Neural cell (in vitro differentiated cells): ENCODE data around the gene MAOB. TPM values are rescaled to one million over a fixed set of nuclear protein-coding genes. Genes with fewer than 3 reads are reported as not detected.

Experiments
- H2AFZ ChIP-seq: fragments of 200-600, 300-800 bp; sonication (generic), shearing (Covaris generic); 2 replicates; pipeline ENCODE4 v1.6.0; 2014; ENCODE audit warnings: low read depth, mild to moderate bottlenecking, antibody characterized with exemption, low read length, moderate library complexity
- H3F3A ChIP-seq: fragments of 200-600 bp; shearing (Covaris generic); 2 replicates; pipeline ENCODE4 v1.6.1; 2016; ENCODE audit warnings: mild to moderate bottlenecking, moderate library complexity, mixed read lengths, antibody characterized with exemption, low read length; ENCODE audit not compliant: insufficient read depth, poor library complexity, severe bottlenecking
- H3K27ac ChIP-seq: fragments of 200-600, 300-800 bp; sonication (generic), shearing (Covaris generic); 2 replicates; pipeline ENCODE4 v1.5.1; 2014; ENCODE audit warnings: mild to moderate bottlenecking, low read length, moderate library complexity
- H3K27me3 ChIP-seq: fragments of 300-800, 200-600 bp; sonication (generic), shearing (Covaris generic); 2 replicates; pipeline ENCODE4 v1.6.0; 2014; ENCODE audit warnings: mild to moderate bottlenecking, low read depth, low read length, moderate library complexity; ENCODE audit not compliant: insufficient read depth
- H3K36me3 ChIP-seq: fragments of 300-800, 200-600 bp; sonication (generic), shearing (Covaris generic); 2 replicates; pipeline ENCODE4 v1.5.1; 2014; ENCODE audit warnings: mild to moderate bottlenecking, antibody characterized with exemption, low read length, moderate library complexity; ENCODE audit not compliant: insufficient read depth
- H3K4me2 ChIP-seq: fragments of 300-800, 200-600 bp; sonication (generic), shearing (Covaris generic); 2 replicates; pipeline ENCODE4 v1.6.0; 2014; ENCODE audit warnings: mild to moderate bottlenecking, low read length
- H3K4me3 ChIP-seq: fragments of 300-800, 200-600 bp; sonication (generic), shearing (Covaris generic); 2 replicates; pipeline ENCODE4 v1.5.1; 2014; ENCODE audit warnings: mild to moderate bottlenecking, low read length, moderate library complexity
- H3K79me2 ChIP-seq: fragments of 200-600 bp; shearing (Covaris generic); replicated peaks from 2 replicates; pipeline ENCODE4 v1.6.0; 2014; ENCODE audit warnings: mild to moderate bottlenecking, low read length, moderate library complexity; ENCODE audit not compliant: insufficient read depth
- H3K9ac ChIP-seq: fragments of 300-800, 200-600 bp; sonication (generic), shearing (Covaris generic); 2 replicates; pipeline ENCODE4 v1.6.1; 2016; ENCODE audit warnings: mild to moderate bottlenecking, low read length, mixed read lengths
- H3K9me2 ChIP-seq: fragments of 200-600 bp; shearing (Covaris generic); 2 replicates; pipeline ENCODE4 v1.6.1; 2016; ENCODE audit warnings: mild to moderate bottlenecking, low read length, mixed read lengths; ENCODE audit not compliant: insufficient read depth
- H3K9me3 ChIP-seq: fragments of 200-600, 300-800 bp; sonication (generic), shearing (Covaris generic); 2 replicates; pipeline ENCODE4 v1.6.1; 2016; ENCODE audit warnings: mild to moderate bottlenecking, mixed run types, low read length, moderate library complexity, mixed read lengths
- H4K20me1 ChIP-seq: fragments of 200-600 bp; shearing (Covaris generic); 2 replicates; pipeline ENCODE4 v1.6.1; 2016; ENCODE audit warnings: mild to moderate bottlenecking, mixed run types; ENCODE audit not compliant: insufficient read depth
- CTCF ChIP-seq: fragments of 450-650 bp; IDR thresholded peaks from 2 replicates; pipeline ENCODE4 v1.5.1; 2014; ENCODE audit warnings: antibody characterized with exemption, mild to moderate bottlenecking, moderate library complexity; ENCODE audit not compliant: poor library complexity, severe bottlenecking
- EP300 ChIP-seq: fragments of 450-650 bp; conservative IDR thresholded peaks from 2 replicates; pipeline ENCODE4 v1.6.1; 2014; ENCODE audit warnings: antibody characterized with exemption, mild to moderate bottlenecking, moderate library complexity; ENCODE audit not compliant: poor library complexity, severe bottlenecking
- EZH2 ChIP-seq: fragments of 200-600, 300-800 bp; shearing (Covaris generic), sonication (generic); IDR thresholded peaks from 2 replicates; pipeline ENCODE4 v1.6.1; 2014; ENCODE audit warnings: antibody characterized with exemption, low read length, borderline replicate concordance, mild to moderate bottlenecking; ENCODE audit not compliant: insufficient read depth, poor library complexity, severe bottlenecking
- MXI1 ChIP-seq: fragments of 450-650 bp; conservative IDR thresholded peaks from 2 replicates; pipeline ENCODE4 v1.6.1; 2014; ENCODE audit warnings: antibody characterized with exemption, mild to moderate bottlenecking; ENCODE audit not compliant: poor library complexity, severe bottlenecking
- POLR2AphosphoS5 ChIP-seq: IDR thresholded peaks from 2 replicates; pipeline ENCODE4 v1.6.1; 2012
- RAD21 ChIP-seq: fragments of 450-650 bp; conservative IDR thresholded peaks from 2 replicates; pipeline ENCODE4 v1.6.1; 2014; ENCODE audit warnings: antibody characterized with exemption, mild to moderate bottlenecking, moderate library complexity
- REST ChIP-seq: IDR thresholded peaks from 2 replicates; pipeline ENCODE4 v1.6.1; 2012; ENCODE audit warnings: borderline replicate concordance
- SMC3 ChIP-seq: fragments of 450-650 bp; conservative IDR thresholded peaks from 2 replicates; pipeline ENCODE4 v1.6.1; 2014; ENCODE audit warnings: antibody characterized with exemption, mild to moderate bottlenecking, moderate library complexity; ENCODE audit not compliant: poor library complexity
- TAF1 ChIP-seq: IDR thresholded peaks from 2 replicates; pipeline ENCODE4 v1.6.1; 2012; ENCODE audit warnings: low read depth
- polyA plus RNA-seq: library from polyadenylated mRNA; depleted of rRNA; stranded (reverse); fragments of >200 nt; gene quantifications from 2 replicates; pipeline ENCODE4 v1.2.3, GENCODE V29; 2014

MAOB gene
- polyA plus RNA-seq, 1 donor from 2014 or later = not detected

- Histone ChIP-seq H3K36me3 (no peaks in the 10 kb centered on the region), H3K27ac (no peak overlapping the region), H3K9me2 (no peaks in the 10 kb centered on the region), H3K9me3 (no peaks in the 10 kb centered on the region), H3K9ac (no peak overlapping the region), H3K4me3 (no peak overlapping the region), H3K79me2 (no peaks in the 10 kb centered on the region), H3K4me2 (no peak overlapping the region), H2AFZ (no peak overlapping the region), H3F3A (no peaks in the 10 kb centered on the region), H3K27me3 (no peaks in the 10 kb centered on the region), H4K20me1 (no peaks in the 10 kb centered on the region)
- TF ChIP-seq REST = no peak
- no peak for TF ChIP-seq POLR2AphosphoS5
- no peak for TF ChIP-seq CTCF
- no peak for TF ChIP-seq TAF1
- TF ChIP-seq EZH2 = no peak
- no peak for TF ChIP-seq EP300
- no peak for TF ChIP-seq MXI1
- no peak for TF ChIP-seq RAD21
- TF ChIP-seq SMC3 = no peak
Measured at GRCh38 chrX:43892336-43892870, 10.2 kb upstream of the MAOB start.

GRCh38 chrX:43885617-43886016 lies 3.4 kb upstream of the MAOB start:
- no peaks in the 10 kb centered on the region for H3K9me3 ChIP-seq
- no peak overlapping the region for H2AFZ ChIP-seq
- H3F3A ChIP-seq = no peaks in the 10 kb centered on the region
- H3K4me3 ChIP-seq = no peak overlapping the region
- H3K9ac ChIP-seq = no peak overlapping the region
- H3K4me2 ChIP-seq = no peak overlapping the region
- H3K27ac ChIP-seq = no peak overlapping the region
- no peaks in the 10 kb centered on the region for H3K79me2 ChIP-seq
- no peaks in the 10 kb centered on the region for H4K20me1 ChIP-seq
- no peak for TF ChIP-seq POLR2AphosphoS5
- no peak for TF ChIP-seq EZH2
- TF ChIP-seq EP300 = no peak
- TF ChIP-seq TAF1 = no peak
- TF ChIP-seq REST = no peak
- no peak for TF ChIP-seq RAD21
- TF ChIP-seq MXI1 = no peak
- TF ChIP-seq CTCF = no peak
- TF ChIP-seq SMC3 = no peak
- no peaks in the 10 kb centered on the region for H3K9me2 ChIP-seq
- H3K36me3 ChIP-seq = no peaks in the 10 kb centered on the region
- H3K27me3 ChIP-seq = no peaks in the 10 kb centered on the region
